Measurements from ENCODE around the gene ECSIT. TPM values are rescaled to one million over a fixed set of nuclear protein-coding genes. Genes with fewer than 3 reads are reported as not detected.

Gene ECSIT
- total RNA-seq, 1 experiment from 2014 or later: 56.4 TPM

DNA sequence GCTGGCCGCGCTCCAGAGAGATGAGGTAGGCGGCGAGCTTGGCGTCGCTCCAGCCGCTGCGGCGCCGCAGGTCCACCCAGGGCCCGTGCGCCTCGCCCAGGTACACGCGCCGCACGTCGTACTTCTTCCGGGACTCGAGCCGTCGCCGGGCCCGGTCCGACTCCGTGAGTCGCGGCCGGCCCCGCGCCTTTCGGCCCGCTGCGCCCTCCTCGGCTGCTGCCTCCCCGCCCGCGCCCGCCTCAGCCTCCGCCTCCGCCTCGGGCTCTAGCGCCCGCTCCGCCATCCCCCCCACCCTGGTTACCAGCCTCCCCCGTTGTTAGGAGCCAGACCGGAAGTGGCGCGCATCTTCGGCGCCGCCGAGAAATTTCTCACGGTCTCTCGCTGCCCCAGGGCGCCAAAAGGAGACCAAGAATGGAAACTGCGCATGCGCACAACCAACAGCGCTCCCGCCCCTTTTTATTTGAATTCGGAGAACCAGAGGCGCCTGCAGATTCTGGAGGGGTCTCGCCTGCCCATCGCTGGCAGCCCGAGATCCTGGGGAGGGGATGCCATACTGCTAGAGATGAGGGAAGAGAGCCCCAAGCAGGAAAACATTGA lies 23.3 kb downstream of the ECSIT start, which contains the start of gene ZNF653 (continued):
- TF ChIP-seq, protein P1, sequence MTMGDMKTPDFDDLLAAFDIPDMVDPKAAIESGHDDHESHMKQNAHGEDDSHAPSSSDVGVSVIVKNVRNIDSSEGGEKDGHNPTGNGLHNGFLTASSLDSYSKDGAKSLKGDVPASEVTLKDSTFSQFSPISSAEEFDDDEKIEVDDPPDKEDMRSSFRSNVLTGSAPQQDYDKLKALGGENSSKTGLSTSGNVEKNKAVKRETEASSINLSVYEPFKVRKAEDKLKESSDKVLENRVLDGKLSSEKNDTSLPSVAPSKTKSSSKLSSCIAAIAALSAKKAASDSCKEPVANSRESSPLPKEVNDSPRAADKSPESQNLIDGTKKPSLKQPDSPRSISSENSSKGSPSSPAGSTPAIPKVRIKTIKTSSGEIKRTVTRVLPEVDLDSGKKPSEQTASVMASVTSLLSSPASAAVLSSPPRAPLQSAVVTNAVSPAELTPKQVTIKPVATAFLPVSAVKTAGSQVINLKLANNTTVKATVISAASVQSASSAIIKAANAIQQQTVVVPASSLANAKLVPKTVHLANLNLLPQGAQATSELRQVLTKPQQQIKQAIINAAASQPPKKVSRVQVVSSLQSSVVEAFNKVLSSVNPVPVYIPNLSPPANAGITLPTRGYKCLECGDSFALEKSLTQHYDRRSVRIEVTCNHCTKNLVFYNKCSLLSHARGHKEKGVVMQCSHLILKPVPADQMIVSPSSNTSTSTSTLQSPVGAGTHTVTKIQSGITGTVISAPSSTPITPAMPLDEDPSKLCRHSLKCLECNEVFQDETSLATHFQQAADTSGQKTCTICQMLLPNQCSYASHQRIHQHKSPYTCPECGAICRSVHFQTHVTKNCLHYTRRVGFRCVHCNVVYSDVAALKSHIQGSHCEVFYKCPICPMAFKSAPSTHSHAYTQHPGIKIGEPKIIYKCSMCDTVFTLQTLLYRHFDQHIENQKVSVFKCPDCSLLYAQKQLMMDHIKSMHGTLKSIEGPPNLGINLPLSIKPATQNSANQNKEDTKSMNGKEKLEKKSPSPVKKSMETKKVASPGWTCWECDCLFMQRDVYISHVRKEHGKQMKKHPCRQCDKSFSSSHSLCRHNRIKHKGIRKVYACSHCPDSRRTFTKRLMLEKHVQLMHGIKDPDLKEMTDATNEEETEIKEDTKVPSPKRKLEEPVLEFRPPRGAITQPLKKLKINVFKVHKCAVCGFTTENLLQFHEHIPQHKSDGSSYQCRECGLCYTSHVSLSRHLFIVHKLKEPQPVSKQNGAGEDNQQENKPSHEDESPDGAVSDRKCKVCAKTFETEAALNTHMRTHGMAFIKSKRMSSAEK (CRISPR knock-in tag; IDR thresholded peaks at IDR 0.05; ENCODE audit: borderline replicate concordance): no peak
- TF ChIP-seq, protein P2, sequence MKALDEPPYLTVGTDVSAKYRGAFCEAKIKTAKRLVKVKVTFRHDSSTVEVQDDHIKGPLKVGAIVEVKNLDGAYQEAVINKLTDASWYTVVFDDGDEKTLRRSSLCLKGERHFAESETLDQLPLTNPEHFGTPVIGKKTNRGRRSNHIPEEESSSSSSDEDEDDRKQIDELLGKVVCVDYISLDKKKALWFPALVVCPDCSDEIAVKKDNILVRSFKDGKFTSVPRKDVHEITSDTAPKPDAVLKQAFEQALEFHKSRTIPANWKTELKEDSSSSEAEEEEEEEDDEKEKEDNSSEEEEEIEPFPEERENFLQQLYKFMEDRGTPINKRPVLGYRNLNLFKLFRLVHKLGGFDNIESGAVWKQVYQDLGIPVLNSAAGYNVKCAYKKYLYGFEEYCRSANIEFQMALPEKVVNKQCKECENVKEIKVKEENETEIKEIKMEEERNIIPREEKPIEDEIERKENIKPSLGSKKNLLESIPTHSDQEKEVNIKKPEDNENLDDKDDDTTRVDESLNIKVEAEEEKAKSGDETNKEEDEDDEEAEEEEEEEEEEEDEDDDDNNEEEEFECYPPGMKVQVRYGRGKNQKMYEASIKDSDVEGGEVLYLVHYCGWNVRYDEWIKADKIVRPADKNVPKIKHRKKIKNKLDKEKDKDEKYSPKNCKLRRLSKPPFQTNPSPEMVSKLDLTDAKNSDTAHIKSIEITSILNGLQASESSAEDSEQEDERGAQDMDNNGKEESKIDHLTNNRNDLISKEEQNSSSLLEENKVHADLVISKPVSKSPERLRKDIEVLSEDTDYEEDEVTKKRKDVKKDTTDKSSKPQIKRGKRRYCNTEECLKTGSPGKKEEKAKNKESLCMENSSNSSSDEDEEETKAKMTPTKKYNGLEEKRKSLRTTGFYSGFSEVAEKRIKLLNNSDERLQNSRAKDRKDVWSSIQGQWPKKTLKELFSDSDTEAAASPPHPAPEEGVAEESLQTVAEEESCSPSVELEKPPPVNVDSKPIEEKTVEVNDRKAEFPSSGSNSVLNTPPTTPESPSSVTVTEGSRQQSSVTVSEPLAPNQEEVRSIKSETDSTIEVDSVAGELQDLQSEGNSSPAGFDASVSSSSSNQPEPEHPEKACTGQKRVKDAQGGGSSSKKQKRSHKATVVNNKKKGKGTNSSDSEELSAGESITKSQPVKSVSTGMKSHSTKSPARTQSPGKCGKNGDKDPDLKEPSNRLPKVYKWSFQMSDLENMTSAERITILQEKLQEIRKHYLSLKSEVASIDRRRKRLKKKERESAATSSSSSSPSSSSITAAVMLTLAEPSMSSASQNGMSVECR (CRISPR knock-in tag; IDR thresholded peaks at IDR 0.05; ENCODE audit: borderline replicate concordance): no peak
- TF ChIP-seq NFATC4 (CRISPR knock-in tag; IDR thresholded peaks at IDR 0.05): peak; percentile 88
- TF ChIP-seq ZNF121 (CRISPR knock-in tag; IDR thresholded peaks at IDR 0.05): no peak
- TF ChIP-seq, protein P3, sequence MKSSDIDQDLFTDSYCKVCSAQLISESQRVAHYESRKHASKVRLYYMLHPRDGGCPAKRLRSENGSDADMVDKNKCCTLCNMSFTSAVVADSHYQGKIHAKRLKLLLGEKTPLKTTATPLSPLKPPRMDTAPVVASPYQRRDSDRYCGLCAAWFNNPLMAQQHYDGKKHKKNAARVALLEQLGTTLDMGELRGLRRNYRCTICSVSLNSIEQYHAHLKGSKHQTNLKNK (CRISPR knock-in tag; IDR thresholded peaks at IDR 0.05): no peak
- TF ChIP-seq NFE2L1 (CRISPR knock-in tag; IDR thresholded peaks at IDR 0.05): no peak
- TF ChIP-seq, protein P4, sequence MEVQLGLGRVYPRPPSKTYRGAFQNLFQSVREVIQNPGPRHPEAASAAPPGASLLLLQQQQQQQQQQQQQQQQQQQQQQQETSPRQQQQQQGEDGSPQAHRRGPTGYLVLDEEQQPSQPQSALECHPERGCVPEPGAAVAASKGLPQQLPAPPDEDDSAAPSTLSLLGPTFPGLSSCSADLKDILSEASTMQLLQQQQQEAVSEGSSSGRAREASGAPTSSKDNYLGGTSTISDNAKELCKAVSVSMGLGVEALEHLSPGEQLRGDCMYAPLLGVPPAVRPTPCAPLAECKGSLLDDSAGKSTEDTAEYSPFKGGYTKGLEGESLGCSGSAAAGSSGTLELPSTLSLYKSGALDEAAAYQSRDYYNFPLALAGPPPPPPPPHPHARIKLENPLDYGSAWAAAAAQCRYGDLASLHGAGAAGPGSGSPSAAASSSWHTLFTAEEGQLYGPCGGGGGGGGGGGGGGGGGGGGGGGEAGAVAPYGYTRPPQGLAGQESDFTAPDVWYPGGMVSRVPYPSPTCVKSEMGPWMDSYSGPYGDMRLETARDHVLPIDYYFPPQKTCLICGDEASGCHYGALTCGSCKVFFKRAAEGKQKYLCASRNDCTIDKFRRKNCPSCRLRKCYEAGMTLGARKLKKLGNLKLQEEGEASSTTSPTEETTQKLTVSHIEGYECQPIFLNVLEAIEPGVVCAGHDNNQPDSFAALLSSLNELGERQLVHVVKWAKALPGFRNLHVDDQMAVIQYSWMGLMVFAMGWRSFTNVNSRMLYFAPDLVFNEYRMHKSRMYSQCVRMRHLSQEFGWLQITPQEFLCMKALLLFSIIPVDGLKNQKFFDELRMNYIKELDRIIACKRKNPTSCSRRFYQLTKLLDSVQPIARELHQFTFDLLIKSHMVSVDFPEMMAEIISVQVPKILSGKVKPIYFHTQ (CRISPR knock-in tag; IDR thresholded peaks at IDR 0.05): no peak
- TF ChIP-seq FOXP1 (CRISPR knock-in tag; IDR thresholded peaks at IDR 0.05; ENCODE audit: borderline replicate concordance): peak; percentile 64
- no peak for TF ChIP-seq OVOL2 (CRISPR knock-in tag; IDR thresholded peaks at IDR 0.05; ENCODE audit: borderline replicate concordance)
- TF ChIP-seq PRRX2 (CRISPR knock-in tag; IDR thresholded peaks at IDR 0.05): peak; percentile 40; the same call in 1 of the 2 replicates
- TF ChIP-seq ETV6 (CRISPR knock-in tag; IDR thresholded peaks at IDR 0.05): peak; percentile 47; the same call in 1 of the 2 replicates
- no peak for TF ChIP-seq FOXJ3 (CRISPR knock-in tag; IDR thresholded peaks at IDR 0.05; ENCODE audit: borderline replicate concordance)
- TF ChIP-seq, protein P5, sequence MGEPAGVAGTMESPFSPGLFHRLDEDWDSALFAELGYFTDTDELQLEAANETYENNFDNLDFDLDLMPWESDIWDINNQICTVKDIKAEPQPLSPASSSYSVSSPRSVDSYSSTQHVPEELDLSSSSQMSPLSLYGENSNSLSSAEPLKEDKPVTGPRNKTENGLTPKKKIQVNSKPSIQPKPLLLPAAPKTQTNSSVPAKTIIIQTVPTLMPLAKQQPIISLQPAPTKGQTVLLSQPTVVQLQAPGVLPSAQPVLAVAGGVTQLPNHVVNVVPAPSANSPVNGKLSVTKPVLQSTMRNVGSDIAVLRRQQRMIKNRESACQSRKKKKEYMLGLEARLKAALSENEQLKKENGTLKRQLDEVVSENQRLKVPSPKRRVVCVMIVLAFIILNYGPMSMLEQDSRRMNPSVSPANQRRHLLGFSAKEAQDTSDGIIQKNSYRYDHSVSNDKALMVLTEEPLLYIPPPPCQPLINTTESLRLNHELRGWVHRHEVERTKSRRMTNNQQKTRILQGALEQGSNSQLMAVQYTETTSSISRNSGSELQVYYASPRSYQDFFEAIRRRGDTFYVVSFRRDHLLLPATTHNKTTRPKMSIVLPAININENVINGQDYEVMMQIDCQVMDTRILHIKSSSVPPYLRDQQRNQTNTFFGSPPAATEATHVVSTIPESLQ (CRISPR knock-in tag; IDR thresholded peaks at IDR 0.05): no peak
- TF ChIP-seq, protein P6, sequence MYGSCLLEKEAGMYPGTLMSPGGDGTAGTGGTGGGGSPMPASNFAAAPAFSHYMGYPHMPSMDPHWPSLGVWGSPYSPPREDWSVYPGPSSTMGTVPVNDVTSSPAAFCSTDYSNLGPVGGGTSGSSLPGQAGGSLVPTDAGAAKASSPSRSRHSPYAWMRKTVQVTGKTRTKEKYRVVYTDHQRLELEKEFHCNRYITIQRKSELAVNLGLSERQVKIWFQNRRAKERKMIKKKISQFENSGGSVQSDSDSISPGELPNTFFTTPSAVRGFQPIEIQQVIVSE (CRISPR knock-in tag; IDR thresholded peaks at IDR 0.05; ENCODE audit: borderline replicate concordance): no peak
- TF ChIP-seq, protein P7, sequence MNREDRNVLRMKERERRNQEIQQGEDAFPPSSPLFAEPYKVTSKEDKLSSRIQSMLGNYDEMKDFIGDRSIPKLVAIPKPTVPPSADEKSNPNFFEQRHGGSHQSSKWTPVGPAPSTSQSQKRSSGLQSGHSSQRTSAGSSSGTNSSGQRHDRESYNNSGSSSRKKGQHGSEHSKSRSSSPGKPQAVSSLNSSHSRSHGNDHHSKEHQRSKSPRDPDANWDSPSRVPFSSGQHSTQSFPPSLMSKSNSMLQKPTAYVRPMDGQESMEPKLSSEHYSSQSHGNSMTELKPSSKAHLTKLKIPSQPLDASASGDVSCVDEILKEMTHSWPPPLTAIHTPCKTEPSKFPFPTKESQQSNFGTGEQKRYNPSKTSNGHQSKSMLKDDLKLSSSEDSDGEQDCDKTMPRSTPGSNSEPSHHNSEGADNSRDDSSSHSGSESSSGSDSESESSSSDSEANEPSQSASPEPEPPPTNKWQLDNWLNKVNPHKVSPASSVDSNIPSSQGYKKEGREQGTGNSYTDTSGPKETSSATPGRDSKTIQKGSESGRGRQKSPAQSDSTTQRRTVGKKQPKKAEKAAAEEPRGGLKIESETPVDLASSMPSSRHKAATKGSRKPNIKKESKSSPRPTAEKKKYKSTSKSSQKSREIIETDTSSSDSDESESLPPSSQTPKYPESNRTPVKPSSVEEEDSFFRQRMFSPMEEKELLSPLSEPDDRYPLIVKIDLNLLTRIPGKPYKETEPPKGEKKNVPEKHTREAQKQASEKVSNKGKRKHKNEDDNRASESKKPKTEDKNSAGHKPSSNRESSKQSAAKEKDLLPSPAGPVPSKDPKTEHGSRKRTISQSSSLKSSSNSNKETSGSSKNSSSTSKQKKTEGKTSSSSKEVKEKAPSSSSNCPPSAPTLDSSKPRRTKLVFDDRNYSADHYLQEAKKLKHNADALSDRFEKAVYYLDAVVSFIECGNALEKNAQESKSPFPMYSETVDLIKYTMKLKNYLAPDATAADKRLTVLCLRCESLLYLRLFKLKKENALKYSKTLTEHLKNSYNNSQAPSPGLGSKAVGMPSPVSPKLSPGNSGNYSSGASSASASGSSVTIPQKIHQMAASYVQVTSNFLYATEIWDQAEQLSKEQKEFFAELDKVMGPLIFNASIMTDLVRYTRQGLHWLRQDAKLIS (CRISPR knock-in tag; IDR thresholded peaks at IDR 0.05; ENCODE audit: borderline replicate concordance): no peak
- no peak for TF ChIP-seq NR3C1 (CRISPR knock-in tag; conservative IDR thresholded peaks at IDR 0.05; ENCODE audit: low read depth)
- TF ChIP-seq, protein P8, sequence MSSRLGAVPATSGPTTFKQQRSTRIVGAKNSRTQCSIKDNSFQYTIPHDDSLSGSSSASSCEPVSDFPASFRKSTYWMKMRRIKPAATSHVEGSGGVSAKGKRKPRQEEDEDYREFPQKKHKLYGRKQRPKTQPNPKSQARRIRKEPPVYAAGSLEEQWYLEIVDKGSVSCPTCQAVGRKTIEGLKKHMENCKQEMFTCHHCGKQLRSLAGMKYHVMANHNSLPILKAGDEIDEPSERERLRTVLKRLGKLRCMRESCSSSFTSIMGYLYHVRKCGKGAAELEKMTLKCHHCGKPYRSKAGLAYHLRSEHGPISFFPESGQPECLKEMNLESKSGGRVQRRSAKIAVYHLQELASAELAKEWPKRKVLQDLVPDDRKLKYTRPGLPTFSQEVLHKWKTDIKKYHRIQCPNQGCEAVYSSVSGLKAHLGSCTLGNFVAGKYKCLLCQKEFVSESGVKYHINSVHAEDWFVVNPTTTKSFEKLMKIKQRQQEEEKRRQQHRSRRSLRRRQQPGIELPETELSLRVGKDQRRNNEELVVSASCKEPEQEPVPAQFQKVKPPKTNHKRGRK (CRISPR knock-in tag; IDR thresholded peaks at IDR 0.05; ENCODE audit: borderline replicate concordance): no peak
- TF ChIP-seq SOX15 (CRISPR knock-in tag; IDR thresholded peaks at IDR 0.05): no peak
